CD4-positive, alpha-beta T cell treated with Interleukin-6 at 100 ng/mL for 8 hours (primary cell): ENCODE results near the gene TAS1R3.
A peak's percentile ranks its signal among the peaks of the same experiment; 100 is the strongest.

Experiments used
- DNase-seq: peaks from one replicate; pipeline ENCODE4 v3.0.0-alpha.2; 2020; ENCODE audit warnings: mixed read lengths, low spot score

TAS1R3 gene

DNA sequence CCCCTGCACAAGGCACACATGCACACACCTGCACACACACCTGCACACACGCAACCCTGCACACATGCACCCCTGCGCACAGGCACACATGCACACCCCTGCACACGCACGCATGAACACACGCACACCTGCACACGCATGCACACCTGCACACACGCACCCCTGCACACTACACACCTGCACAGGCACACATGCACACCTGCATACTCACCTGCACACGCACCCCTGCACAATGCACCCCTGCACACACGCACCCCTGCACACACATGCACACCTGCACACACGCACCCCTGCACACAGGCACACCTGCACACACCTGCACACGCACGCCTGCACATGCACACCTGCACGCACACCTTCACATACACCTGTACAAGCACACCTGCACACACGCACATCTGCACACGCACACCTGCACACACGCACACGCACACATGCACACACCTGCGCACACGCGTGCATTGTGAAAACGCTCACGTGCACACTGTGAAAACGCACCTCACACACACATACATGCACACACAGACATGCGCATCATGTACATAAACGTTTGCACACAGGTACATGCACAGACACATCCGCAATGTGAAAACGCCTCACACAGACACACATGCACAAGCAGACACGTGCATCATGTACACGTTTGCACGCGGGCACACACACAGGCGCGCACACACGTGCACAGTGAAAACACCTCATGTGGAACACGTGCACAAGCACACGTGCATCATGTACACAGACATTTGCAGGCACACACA is 9.9 kb downstream of the TAS1R3 start:
- DNase-seq, result no peak

DNA sequence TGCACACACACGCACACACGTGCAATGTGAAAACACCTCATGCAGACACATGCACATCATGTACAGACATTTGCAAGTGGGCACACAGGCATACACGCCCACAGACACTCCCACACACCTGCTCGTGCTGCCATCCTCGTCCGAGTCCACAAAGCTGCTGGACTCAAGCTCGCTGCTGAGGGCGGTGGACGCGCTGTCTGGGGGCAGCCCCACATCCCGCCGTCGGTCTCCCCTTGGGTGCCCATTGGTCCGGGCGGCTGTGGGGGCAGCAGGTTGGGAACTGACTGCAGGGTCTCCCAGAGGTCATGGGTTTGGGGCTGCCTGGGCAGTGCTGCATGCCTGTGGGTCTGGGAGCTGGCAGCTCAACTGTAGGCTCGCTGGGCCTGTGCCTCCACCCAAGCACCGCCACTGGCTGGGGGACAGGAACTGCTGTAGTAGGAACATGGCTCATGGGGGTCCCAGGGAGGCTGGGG is 10.5 kb downstream of the TAS1R3 start:
- DNase-seq, result no peak

DNA sequence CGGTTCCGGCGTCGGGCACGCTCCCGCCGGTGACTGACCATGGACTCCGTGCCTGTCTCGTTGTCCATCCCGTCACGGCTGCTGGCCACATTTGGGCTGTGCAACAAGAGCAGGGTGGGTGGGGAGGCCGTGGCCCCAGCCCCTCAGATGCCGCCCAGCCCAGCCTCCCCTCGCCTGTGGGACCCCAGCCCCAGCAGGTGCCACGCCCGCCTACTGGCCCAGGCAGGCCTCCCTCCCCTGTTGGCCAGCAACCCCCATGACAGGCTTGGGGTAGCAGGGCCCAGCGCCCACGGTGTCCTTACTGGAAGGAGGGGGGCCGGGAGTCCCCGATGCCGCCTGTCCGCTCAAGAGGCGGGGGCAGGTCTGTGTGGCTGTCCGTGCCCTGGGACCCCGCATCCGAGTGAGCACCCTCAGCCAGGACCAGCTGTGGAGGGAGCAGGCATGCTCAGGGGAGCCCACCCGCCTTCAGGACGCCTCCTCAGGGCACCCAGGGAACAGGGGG is 11.0 kb downstream of the TAS1R3 start:
- DNase-seq, result no peak

DNA sequence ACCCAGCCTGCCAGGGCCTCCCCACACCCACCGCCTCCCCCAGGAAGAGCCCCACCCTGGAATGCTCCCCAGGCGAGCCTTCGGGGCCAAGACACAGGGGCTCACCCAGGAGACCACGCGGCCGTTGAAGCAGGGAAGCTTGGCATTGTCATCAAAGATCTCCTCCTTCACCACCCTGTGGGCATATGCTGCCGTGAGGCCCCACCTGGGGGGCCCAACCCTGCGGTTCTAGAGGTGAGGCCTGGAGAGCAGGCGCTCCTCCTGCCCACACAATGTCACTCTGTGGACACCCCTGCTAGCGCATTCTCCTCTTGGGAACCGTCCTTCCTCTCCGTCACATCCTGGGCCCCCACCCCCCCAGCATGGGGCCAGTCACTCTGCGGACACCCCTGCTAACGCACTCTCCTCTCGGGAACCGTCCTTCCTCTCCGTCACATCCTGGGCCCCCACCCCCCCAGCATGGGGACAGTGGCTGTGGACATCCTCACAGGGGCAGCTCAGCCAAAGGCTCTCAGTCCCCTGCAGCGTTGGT is 11.6 kb downstream of the TAS1R3 start:
- DNase-seq, result no peak

DNA sequence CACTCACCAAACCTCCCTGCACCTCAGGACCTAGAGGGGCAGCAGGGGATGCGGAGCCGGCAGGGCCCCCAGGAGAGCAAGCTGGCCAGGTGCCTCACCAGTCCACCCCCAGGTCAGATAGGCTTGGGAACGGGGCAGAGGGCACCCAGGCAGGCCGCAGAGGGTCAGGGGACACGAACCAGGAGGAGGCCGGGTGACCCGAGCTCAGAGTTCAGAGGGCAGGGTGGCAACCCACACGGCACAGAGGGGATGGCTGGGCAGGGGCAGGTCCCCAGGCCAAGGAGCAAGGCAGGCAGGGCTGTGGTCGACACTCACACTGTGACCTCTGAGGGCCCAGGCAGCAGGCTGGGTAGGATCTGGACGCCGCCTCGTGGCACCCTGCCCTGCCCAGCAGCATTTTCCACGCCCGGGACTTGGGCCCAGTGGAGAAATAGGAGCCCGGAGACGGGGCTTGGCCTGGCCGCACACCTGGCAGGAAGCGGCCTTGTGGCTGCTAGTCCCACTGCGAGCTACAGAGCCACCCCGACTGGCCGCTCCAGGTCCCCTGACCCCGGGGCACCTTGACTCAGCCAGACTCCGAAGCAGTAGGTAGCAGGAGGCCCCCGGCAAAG is 12.8 kb downstream of the TAS1R3 start:
- no peak for DNase-seq

DNA sequence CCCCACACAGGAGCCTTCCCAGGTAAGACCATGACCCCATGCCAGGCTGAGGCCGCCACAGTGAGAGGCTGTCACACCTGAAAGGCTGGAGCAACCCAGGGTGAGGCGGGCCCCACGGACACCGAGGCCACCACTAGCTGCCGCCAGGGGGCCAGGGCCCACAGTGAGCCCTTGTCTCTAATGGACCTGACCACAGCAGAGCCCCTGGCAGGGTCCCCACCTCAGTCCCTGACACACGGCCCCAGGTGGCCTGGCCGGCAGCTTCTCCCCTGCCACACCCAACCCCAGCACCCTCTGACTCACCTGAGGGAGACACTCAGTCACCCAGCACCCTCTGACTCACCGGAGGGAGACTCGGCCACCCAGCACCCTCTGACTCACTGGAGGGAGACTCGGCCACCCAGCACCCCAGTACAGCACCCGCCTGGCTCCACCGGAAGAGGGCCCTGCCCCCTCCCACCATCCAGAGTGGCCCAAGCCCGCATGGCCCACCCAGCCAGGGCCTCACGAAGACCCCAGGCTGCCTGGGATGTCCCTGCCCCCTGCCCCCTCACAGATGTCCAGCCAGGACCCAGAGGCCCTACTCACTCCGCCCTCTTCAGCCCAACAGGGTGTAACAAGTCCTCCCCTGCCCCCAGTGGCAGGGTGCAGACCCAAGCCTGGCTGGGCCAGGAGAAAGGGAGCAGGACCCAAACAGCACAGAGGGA is 13.7 kb downstream of the TAS1R3 start:
- peak; percentile 30 for DNase-seq

DNA sequence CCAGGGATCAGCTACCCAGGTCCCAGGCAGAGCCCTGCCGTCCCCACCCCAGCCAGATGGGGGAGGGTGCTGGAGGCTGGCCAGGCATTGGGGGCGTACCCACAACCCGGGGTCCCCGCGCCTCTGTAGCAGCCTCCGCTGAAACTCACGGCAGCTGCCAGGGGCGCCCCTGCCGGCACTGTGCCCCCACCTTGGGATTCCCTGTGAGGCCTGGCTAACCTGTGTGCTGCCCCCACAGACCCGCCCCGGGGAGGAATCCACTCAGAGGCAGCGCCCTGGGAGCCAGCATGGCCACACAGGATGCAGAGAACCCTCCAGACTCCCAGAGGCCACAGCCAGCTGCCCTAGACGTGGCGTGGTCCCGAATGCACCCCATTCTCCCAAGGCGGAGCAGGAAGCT is 14.3 kb downstream of the TAS1R3 start:
- no peak for DNase-seq

DNA sequence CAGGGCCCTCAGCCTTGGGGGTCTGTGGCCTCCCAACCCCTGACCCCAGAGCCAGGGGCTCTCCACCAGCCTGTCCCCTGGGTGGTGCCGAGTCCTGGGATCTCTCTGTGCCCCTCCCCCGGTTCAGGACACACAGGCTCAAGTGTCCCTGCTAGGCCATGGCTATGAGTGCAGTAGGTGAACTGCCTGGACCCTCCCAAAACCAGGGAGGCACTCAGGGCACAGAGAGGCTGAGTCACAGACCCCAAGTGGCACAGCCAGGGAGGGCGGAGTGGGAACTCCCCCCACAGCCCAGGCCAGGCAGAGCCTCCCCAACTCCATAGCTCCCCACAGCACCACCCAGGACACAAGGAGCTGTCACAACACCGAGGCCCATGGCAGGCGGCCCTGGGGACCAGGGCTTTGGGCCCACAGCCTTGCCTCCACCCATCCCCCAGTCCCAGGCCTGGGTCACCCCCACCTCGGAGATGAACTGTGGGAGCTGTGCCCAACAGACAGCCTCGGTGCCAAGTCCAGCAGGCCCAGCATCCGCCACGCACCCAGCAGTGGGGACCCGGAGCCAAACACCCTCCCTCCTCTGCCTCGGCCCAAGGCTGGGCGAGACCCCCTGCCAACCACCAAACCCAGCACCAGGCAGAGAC is 14.9 kb downstream of the TAS1R3 start:
- DNase-seq, result no peak

DNA sequence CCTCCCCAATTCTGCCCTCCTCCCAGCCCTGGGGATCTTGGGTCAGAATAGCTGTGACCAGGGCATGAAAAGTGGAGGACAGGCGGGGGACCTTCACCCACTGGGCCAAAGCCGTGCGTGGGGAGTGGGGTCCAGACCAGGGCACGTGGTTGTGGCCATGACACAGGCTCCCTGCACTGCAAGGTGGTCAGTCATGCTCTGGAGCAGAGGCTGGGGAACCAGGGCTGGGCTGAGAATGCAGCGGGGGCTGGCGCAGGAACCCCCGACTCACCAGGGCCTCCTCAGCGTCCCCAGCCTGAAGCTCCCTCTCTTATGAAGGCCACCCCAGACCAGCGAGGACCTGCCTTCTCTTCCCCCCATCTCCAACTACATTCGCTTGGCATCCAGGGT is 15.4 kb downstream of the TAS1R3 start:
- DNase-seq, result no peak

DNA sequence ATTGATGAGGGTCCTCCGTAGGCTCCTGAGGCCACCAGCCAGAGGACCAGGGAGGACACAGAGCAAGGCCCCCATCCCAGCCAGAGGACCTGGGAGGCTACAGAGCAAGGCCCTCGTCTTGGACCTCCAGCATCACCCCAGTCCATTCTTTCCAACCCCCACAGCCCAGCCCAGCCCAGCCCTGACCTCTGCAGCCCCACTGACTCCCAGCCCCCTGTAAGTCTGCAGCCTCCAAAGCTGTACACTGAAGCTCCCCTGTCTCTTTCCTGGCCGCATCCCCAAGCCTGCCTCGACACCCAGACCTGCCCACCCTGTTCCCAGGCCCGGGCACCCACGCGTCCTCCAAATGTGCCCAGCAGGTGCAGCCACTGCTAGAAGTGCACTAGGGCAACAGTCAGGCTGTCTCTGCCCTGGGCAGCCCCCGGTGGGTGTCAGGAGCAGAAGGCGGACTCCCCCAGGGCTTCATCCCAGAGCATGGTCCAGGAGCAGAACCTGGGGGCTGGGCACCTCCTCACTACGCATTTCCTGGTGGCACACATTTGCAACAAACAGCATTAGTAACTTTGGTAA is 16.0 kb downstream of the TAS1R3 start:
- no peak for DNase-seq

DNA sequence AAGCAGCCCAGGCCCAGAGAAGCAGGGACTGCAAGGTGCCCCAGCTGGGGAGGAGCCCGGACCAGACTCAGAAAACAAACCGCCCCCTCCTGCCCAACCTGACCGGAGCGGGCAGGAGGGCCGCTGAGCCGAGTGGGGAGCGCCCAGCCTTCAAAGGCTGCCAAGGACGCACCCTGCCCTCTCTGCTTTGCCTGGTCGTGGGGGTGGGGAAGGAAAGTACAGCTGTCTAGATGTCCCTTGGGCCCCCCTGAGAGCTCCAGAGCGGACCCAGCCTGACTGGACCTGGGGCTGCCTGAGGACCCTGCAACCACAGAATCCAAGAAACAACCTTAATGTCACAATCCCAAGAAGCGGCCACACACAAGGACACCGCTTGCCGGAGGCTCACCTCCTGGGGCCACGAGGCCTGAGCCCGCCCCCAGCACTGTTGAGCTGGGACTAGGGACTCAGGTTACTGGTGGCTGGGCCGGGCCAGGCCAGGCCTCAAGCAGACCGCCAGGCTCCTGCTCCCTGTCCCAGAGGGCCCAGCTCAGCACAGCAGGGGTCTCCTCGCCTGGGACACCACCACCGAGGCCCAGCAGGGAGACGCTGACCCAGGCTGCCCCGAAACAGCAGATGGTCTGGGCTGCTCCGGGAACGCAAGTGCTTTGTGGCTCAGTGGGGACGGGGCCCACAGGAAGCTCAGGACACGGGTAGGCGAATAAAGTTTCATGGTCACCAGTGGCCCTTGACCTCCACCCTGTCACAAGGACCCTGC is 16.8 kb downstream of the TAS1R3 start:
- DNase-seq, result no peak

DNA sequence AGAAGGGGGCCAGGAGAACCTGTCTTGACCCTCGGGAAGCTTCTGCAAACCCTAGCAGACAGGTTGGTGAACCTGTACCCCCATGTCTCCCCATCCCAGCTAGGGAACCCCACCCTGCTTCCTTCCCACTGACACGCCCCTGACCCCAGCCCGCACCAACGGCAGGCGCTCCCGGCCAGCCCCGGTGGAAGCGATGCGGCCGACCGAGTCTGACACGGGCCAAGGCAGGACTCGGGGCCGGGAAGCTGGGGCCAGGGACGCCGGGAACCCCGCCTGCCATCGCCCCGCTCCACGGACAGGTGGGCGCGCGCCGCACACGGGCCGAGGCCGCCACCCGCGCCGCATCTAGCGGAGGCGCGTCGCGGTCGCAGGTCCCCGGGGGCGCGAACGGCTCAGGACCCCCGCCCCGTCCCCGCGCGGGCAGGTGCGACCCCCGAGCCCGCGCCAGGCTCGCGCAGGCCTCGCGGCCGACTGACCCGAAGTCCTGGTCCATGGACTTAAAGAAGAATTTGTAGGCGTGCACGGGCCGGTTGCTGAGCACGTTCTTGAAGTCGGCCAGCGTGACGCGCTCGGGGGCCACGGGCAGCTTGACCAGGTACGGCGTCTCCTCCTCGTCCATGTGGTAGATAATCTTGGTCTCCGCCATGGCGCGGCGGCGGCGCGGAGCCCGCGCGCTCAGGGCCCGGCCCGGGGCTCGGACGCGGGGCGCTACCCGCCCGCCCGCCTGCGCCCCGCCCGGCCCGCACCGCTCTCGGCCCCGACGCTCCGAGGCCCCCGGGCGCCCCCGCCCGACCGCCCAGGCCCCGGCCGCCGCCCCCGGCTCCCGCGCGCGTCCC is 17.6 kb downstream of the TAS1R3 start:
- no peak for DNase-seq

DNA sequence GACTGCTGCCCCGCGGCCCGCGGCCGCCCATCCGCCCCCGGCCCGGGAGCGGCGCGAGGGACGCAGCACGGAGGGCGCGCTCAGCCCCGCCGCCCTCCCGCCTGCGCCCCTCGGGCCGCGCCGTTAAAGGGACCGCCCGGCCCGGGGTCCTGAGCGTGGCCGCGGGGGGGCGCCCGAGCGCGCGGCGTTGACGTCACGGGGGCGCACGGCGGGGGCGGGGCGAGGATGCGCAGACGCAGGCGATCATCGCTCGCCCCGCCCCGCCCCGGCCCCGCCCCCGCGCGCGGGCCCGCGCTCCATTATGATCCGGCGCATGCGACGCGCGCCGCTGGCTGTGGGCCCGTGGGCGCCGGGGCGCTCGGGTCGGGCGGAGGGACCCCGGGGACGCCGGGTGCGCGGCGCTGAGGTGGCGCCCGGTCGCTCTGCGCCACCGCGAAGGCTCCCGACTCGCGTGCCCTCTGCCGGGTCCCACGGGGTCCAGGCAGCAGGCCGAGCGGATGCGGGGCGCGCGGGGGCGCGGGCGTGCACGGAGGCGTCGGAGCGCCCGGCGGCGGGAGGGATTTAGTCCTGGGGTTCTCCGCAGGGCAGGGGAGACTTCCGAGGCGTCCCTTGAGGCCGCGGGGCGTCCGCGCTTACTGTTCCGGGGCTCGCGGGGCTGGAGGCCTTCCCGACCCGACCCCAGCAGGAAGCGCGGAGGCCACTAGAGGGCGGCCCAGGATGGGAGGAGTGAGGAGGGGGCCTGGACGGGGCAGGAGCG is 18.4 kb downstream of the TAS1R3 start, which contains the start of gene DVL1:
TSS of gene DVL1 (minus strand) at position 163 of the 757 bp plus-strand sequence. CDS start 353 bp downstream, outside the sequence.
- peak; percentile 60 for DNase-seq

DNA sequence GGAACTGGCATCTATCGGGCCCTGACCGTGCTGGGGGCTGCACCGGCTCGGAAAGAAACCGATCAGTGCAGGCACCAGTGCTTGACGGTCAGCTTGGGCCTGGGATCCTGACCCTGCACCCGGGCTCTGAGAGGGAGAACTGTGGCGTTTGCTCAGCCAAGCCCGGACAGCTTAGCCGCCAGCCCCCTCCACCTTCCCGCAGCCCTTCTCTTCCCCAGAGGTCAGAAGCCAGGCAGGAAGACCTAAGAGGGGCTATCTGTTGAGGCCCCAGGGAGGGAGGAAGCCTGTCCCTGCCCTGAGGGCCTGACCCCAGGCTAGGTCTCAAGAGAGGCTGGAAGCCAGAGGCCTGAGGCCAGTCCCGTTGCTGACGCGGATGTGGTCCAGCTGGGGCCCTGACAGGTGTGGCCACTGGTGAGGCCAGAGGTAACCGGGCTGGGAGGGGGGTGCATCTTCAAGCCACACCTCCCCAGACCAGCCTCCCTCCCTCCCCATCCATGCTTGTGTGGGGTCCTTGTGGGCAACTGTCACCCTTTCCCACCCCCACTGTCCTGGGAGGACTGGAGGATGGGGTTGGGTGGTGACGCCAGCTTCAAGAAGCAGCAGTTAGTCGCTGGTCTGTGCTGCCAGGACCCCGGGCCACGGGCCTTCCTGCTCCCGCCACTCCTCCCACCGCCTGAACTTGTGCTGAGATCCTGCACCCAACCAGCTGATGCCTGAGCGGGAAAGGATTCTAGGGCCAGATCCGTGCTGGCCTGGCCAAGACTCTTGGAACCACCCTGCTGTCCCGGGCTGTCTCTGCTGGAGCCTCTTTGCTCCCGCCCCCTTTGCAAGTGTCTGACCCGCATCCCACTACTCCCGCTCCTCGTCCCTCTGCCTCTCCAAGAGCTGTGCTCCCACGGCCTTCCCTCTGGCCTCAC is 20.7 kb downstream of the TAS1R3 start:
- no peak for DNase-seq

DNA sequence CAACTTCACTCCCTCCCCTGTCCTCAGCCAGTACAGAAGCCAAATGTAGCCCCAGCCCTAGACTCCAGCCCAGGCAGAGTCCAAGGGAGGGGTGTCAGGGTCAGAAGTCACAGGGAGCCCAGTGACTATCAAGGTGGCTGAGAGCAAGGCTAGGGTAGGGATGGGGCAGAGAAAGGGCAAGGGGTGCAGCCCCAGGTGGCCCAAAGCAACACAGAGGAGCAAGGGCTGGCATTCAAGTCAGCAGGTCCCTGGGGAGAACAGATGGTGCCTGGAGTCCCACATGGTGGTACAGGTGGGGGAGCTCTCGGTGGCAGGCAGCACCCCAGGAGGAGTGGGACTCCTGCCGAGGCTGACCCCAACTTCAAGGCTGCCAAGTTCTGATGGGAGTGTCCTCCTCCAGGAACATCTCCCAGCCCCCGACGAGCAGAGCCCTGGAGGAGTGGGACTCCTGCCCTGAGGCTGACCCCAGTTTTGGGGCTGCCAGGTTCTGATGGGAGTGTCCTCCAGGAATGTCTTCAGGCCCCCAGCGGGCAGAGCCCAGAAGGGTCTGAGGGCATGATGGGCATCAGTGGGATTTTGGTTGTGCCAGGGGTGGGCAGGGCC is 21.8 kb downstream of the TAS1R3 start:
- no peak for DNase-seq

DNA sequence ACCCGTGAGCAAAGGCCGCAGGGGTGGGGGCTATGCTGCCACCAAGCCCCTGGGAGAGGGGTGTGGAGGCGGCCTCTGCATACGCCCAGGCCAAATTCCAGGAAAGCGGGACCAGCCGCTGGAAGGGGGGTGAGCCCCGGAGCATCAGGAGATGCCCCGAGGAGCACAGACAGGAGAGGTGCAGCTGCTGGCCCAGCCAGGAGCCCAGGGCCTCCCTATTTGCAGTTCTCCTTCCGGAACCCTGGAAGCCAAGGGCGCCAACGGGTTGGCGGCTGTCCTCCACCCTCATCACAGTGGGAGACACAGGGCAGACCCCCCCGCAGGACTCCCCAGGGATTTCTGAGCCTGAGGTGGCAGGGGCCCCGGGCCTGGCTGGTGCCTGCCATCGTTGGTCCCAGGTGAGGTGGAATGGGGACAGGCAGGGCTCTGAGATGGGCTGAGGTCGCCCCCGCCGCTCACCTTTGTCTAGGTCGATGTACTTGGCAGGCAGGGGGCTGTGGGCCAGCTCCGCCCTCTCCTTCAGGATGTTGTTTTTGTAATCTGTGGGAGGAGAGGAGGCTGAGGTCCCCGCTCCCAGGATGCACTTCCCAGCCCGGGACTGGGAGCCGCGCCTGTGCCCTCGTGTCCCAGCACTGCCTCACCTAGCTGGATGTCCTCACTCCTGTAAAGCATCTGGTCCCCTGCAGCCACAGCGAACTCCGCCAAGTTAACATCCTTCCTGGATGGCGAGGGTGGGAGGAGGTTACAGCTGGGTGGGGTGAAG is 22.5 kb downstream of the TAS1R3 start:
- DNase-seq, result no peak
